ENCODE measurements around the gene PPP2R2C. TPM values are rescaled to one million over a fixed set of nuclear protein-coding genes. Genes with fewer than 3 reads are reported as not detected.

Gene PPP2R2C
- total and polyA plus RNA-seq, 11 donors, result 0.22 to 20.0 (median 6.8) TPM

DNA sequence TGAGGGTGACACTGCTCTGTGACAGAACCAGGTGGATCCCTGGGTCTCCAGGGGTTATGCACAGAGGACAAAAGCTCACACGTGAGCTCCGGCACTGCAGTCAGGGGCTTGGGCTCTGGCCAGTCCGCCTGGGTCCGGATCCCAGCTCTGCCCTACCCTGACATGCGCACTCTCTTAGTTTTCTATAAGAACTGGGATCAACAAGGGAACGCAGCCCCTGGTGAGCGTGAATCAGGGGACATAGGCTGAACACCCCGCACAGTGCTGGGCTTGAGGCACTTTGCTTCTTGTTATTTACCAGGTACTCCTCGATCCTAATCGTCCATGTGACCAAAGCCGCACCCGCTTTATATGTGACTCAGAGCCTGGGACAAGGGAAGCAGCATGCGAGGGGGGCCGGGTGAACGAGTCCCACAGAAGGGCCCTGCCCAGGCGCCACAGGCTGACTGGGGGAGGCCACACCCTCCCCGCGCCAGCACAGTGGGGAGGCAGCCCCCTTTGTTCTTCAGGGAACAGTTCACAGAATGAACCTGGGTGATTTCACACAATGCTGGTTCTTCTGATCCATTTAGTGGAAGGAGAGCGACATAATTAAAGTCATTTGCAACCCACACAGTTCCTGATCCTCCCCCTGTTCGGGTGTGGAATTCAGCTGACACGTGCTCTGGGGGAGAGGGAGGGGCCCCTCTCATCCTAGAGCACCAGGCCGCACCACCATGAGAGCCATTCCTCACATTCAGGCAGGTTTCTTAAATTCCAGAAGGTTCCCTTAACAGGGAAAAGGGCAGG is 147.2 kb downstream of the PPP2R2C start:
- Histone ChIP-seq H3K27ac (peak overlapping the region; percentile 46 to 86 (median 74)), H3K4me3 (peak overlapping the region in 3 of 12 donors; percentile 7 to 25 (median 16)), H3K9me3 (peaks cover 0 to 4% (median 0%) of the 10 kb centered on the region in 12 donors), H3K36me3 (no peaks in the 10 kb centered on the region), H3K27me3 (peaks cover 0 to 9% (median 0%) of the 10 kb centered on the region in 9 donors), H3K4me1 (peaks cover 0 to 10% (median 1%) of the 10 kb centered on the region in 12 donors)
- 38 to 62% (median 46%) methylated on average over 22 of the region's 22 CpGs for WGBS, 4 donors
- DNase-seq, result peak; percentile 49 to 71 (median 57)
- intact Hi-C loops (cut with DNase I), result loop anchor here in 4 of 10 donors (5.0 kb wide), 3 partner anchors 73 to 328 kb away; no protein-coding TSS in a partner anchor
- peak; percentile 59 to 87 (median 72) for ATAC-seq
- TF ChIP-seq, protein P1, sequence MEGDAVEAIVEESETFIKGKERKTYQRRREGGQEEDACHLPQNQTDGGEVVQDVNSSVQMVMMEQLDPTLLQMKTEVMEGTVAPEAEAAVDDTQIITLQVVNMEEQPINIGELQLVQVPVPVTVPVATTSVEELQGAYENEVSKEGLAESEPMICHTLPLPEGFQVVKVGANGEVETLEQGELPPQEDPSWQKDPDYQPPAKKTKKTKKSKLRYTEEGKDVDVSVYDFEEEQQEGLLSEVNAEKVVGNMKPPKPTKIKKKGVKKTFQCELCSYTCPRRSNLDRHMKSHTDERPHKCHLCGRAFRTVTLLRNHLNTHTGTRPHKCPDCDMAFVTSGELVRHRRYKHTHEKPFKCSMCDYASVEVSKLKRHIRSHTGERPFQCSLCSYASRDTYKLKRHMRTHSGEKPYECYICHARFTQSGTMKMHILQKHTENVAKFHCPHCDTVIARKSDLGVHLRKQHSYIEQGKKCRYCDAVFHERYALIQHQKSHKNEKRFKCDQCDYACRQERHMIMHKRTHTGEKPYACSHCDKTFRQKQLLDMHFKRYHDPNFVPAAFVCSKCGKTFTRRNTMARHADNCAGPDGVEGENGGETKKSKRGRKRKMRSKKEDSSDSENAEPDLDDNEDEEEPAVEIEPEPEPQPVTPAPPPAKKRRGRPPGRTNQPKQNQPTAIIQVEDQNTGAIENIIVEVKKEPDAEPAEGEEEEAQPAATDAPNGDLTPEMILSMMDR (IDR thresholded peaks at IDR 0.05), result no peak
- TF ChIP-seq POLR2A (IDR thresholded peaks at IDR 0.05), result no peak

DNA sequence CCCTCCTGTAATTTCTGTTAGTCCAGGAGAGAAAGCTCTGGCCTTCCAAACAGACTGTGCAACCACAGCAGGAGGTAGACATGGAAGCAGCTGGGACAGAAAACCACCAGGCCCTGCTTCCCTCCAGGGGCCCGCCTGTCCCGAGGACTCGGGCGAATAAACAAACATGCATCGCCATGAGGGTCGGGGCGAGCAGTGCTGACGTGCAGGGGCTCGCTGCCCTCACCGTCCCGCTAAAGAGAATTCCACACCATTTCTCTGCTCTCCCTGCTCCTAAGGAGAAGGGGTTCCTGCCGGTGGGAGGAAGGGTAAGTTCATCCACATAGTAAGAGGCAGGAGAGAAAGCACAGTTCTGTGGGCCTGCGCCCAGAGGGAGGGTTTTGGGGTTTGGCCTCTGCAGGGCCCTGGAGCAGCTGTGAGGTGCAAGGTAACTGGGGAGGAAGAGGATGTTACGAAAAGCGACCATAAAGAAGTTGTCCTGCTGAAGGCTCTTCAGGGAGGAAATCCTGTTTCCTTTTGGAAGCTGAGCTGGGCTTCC is 147.9 kb downstream of the PPP2R2C start:
- peaks cover 0 to 7% (median 0%) of the 10 kb centered on the region in 12 donors for H3K9me3 ChIP-seq
- peak overlapping the region in 2 of 12 donors; percentile 7 to 16 for H3K4me3 ChIP-seq
- H3K36me3 ChIP-seq, result no peaks in the 10 kb centered on the region
- peak overlapping the region in 11 of 12 donors; percentile 46 to 86 (median 77) for H3K27ac ChIP-seq
- ATAC-seq (no peak), DNase-seq (peak in 2 of 5 donors; percentile 35 to 47)
- 38 to 50% (median 41%) methylated on average over 15 of the region's 15 CpGs for WGBS, 4 donors
- TF ChIP-seq, protein P1 (IDR thresholded peaks at IDR 0.05), result no peak
- TF ChIP-seq POLR2A (IDR thresholded peaks at IDR 0.05), result no peak
- peaks cover 0 to 9% (median 0%) of the 10 kb centered on the region in 9 donors for H3K27me3 ChIP-seq
- peaks cover 0 to 10% (median 1%) of the 10 kb centered on the region in 12 donors for H3K4me1 ChIP-seq
- intact Hi-C loops (cut with DNase I), result no loop called here

DNA sequence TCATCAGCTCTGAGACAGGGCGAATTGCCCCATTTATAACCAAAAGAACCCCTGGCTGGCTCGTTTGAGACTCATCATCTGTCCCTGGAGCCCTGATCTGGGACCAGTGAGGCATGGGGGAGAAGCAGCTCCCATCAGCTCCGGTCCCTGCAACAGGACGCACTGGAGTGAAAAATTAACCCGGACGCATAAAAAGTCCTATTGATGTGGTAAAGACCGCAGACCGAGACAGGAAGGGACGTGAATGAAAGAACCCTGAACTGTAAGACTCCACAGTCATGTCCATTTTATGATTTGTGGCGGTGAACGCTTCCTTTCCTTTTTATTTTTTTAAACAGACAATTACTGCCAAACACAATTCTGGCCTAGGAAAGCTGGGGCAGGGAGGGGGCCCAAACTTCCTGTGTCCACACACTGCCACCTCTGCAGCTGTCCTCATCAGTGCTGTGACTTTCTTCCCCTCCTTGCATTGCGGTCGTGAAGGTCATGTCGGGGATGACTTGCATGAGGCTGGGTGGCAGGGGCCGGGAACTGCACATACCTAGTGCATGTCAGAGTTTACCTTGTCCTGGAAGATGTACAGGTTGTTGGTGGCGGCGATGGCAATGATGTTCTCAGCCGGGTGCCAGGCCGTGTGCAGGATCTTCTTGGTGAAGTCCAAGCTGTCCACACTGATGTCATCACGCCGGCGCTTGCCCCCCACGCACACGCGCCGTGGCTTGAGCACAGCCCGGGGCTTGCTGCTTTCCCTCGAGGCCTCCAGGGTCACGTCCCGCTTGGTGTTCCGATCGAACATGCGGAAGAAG is 149.4 kb downstream of the PPP2R2C start:
- TF ChIP-seq, protein P1 (IDR thresholded peaks at IDR 0.05), result no peak
- TF ChIP-seq POLR2A (IDR thresholded peaks at IDR 0.05), result no peak
- H3K4me3 ChIP-seq, result no peak overlapping the region
- DNase-seq (peak in 1 of 5 donors; percentile 55), ATAC-seq (no peak)
- peaks cover 0 to 7% (median 0%) of the 10 kb centered on the region in 12 donors for H3K9me3 ChIP-seq
- no peaks in the 10 kb centered on the region for H3K36me3 ChIP-seq
- WGBS, 4 donors, result 78 to 83% (median 80%) methylated on average over 27 to 33 of the region's 33 CpGs
- peaks cover 0 to 7% (median 0%) of the 10 kb centered on the region in 9 donors for H3K27me3 ChIP-seq
- no peak overlapping the region for H3K27ac ChIP-seq
- H3K4me1 ChIP-seq, result peaks cover 0 to 10% (median 1%) of the 10 kb centered on the region in 12 donors
- intact Hi-C loops (cut with DNase I), result no loop called here

All from heart left ventricle (tissue), 16 donors.